Glutamatergic neuron (in vitro differentiated cells): Measurements from ENCODE around the gene TNNI2. TPM values are rescaled to one million over a fixed set of nuclear protein-coding genes. Genes with fewer than 3 reads are reported as not detected.
A peak's percentile ranks its signal among the peaks of the same experiment; 100 is the strongest.

ENCODE experiments used
- DNase-seq: peaks from one replicate; pipeline ENCODE4 v3.0.0; 2022
- H3K27ac Mint-ChIP-seq: one replicate; pipeline ENCODE4 v1.8.0; 2020; ENCODE audit warnings: mild to moderate bottlenecking, mixed read lengths, inconsistent platforms; ENCODE audit not compliant: unreplicated experiment
- H3K27me3 Mint-ChIP-seq: one replicate; pipeline ENCODE4 v1.8.0; 2020; ENCODE audit warnings: mild to moderate bottlenecking, moderate library complexity, mixed read lengths, inconsistent platforms; ENCODE audit not compliant: unreplicated experiment
- H3K36me3 Mint-ChIP-seq: one replicate; pipeline ENCODE4 v1.8.0; 2020; ENCODE audit warnings: mild to moderate bottlenecking, mixed read lengths, inconsistent platforms; ENCODE audit not compliant: unreplicated experiment
- H3K4me1 Mint-ChIP-seq: one replicate; pipeline ENCODE4 v1.8.0; 2020; ENCODE audit warnings: mild to moderate bottlenecking, low read depth, mixed read lengths, inconsistent platforms; ENCODE audit not compliant: unreplicated experiment
- H3K4me3 Mint-ChIP-seq: one replicate; pipeline ENCODE4 v1.8.0; 2020; ENCODE audit warnings: mild to moderate bottlenecking, mixed read lengths, inconsistent platforms; ENCODE audit not compliant: unreplicated experiment
- H3K9me3 Mint-ChIP-seq: one replicate; pipeline ENCODE4 v1.8.0; 2020; ENCODE audit warnings: mild to moderate bottlenecking, moderate library complexity, mixed read lengths, inconsistent platforms; ENCODE audit not compliant: unreplicated experiment
- CTCF ChIP-seq: fragments of 200-600 bp; sonication (generic); IDR thresholded peaks from one replicate; pipeline ENCODE4 v1.5.0; 2021; ENCODE audit not compliant: partially characterized antibody, unreplicated experiment
- total RNA-seq: library from RNA; stranded (reverse); fragmentation: NEBNext Ultra II Directional; extraction: Animal tissue kit (Norgen Biotek cat#: 25700); gene quantifications from one replicate; pipeline ENCODE4 v1.2.1, GENCODE V29; 2021; ENCODE audit not compliant: unreplicated experiment

The TNNI2 gene
- total RNA-seq, 1 donor from 2014 or later = not detected

- no peaks in the 10 kb centered on the region for H3K36me3 Mint-ChIP-seq
- H3K27ac Mint-ChIP-seq = no peak overlapping the region
- no peak overlapping the region for H3K4me3 Mint-ChIP-seq
- DNase-seq = no peak
- no peaks in the 10 kb centered on the region for H3K9me3 Mint-ChIP-seq
- no peak for TF ChIP-seq CTCF
- peaks cover 8% of the 10 kb centered on the region for H3K27me3 Mint-ChIP-seq
- no peaks in the 10 kb centered on the region for H3K4me1 Mint-ChIP-seq
Measured at GRCh38 chr11:1869427-1870325, 30.9 kb downstream of the TNNI2 start.

GRCh38 chr11:1870326-1870696, 31.5 kb downstream of the TNNI2 start:
- no peak overlapping the region for H3K27ac Mint-ChIP-seq
- H3K4me1 Mint-ChIP-seq = no peaks in the 10 kb centered on the region
- peaks cover 8% of the 10 kb centered on the region for H3K27me3 Mint-ChIP-seq
- H3K4me3 Mint-ChIP-seq = no peak overlapping the region
- DNase-seq = no peak
- peaks cover 1% of the 10 kb centered on the region for H3K9me3 Mint-ChIP-seq
- no peak for TF ChIP-seq CTCF
- H3K36me3 Mint-ChIP-seq = no peaks in the 10 kb centered on the region

GRCh38 chr11:1870721-1871466, 32.1 kb downstream of the TNNI2 start:
- no peaks in the 10 kb centered on the region for H3K4me1 Mint-ChIP-seq
- peaks cover 8% of the 10 kb centered on the region for H3K27me3 Mint-ChIP-seq
- H3K36me3 Mint-ChIP-seq = no peaks in the 10 kb centered on the region
- DNase-seq = peak; percentile 23
- no peak for TF ChIP-seq CTCF
- H3K4me3 Mint-ChIP-seq = no peak overlapping the region
- no peak overlapping the region for H3K27ac Mint-ChIP-seq
- H3K9me3 Mint-ChIP-seq = peaks cover 2% of the 10 kb centered on the region

GRCh38 chr11:1871531-1871930, 32.8 kb downstream of the TNNI2 start:
- peak; percentile 14 for DNase-seq
- H3K4me1 Mint-ChIP-seq = no peaks in the 10 kb centered on the region
- H3K4me3 Mint-ChIP-seq = no peak overlapping the region
- no peak for TF ChIP-seq CTCF
- H3K27ac Mint-ChIP-seq = no peak overlapping the region
- H3K36me3 Mint-ChIP-seq = no peaks in the 10 kb centered on the region
- peaks cover 8% of the 10 kb centered on the region for H3K27me3 Mint-ChIP-seq
- peaks cover 2% of the 10 kb centered on the region for H3K9me3 Mint-ChIP-seq
